Tibial nerve (tissue), 4 donors: ENCODE measurements around the gene IFNAR2.

ENCODE experiments used
- EP300 ChIP-seq, 2 donors: sonication (generic); formaldehyde crosslinking; IDR thresholded peaks; one replicate each; pipeline ENCODE4 v1.6.1; 2017; ENCODE audit warnings: antibody characterized with exemption in 2 of 2, mild to moderate bottlenecking in 1 of 2
- TF ChIP-seq, protein P1 (sequence below), 5 experiments: fragments of 200-600 bp in 3 of 5; fragments of 450-650 bp in 2 of 5; sonication (generic) in 3 of 5; IDR thresholded peaks; one replicate each; pipeline ENCODE4 v1.5.1; 2016 to 2019; ENCODE audit warnings: antibody characterized with exemption in 5 of 5, mild to moderate bottlenecking in 3 of 5, moderate library complexity in 2 of 5

DNA sequence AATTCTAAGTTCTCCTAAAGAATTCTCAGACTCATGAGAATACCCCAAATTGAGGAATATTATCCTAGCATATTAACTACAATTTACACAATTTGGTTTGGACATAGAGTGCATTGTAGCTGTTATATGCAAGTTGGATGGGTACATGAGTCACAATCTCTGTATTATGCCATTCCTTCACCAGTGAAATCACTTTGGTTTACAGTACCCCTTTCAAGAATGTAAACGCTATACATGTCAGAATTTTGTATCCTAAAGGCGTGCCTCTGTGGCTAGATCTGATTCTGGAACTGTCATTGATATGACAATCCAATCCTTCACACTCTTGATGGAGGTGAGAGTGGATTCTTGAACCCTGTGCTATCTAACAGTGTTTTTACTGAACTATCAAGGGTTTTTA lies 29.7 kb downstream of the IFNAR2 start:
- TF ChIP-seq, protein P1, sequence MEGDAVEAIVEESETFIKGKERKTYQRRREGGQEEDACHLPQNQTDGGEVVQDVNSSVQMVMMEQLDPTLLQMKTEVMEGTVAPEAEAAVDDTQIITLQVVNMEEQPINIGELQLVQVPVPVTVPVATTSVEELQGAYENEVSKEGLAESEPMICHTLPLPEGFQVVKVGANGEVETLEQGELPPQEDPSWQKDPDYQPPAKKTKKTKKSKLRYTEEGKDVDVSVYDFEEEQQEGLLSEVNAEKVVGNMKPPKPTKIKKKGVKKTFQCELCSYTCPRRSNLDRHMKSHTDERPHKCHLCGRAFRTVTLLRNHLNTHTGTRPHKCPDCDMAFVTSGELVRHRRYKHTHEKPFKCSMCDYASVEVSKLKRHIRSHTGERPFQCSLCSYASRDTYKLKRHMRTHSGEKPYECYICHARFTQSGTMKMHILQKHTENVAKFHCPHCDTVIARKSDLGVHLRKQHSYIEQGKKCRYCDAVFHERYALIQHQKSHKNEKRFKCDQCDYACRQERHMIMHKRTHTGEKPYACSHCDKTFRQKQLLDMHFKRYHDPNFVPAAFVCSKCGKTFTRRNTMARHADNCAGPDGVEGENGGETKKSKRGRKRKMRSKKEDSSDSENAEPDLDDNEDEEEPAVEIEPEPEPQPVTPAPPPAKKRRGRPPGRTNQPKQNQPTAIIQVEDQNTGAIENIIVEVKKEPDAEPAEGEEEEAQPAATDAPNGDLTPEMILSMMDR (IDR thresholded peaks at IDR 0.05), result no peak
- TF ChIP-seq EP300 (IDR thresholded peaks at IDR 0.05), result no peak
